Neural cell (in vitro differentiated cells): Measurements from ENCODE around the gene CLSTN3. TPM values are rescaled to one million over a fixed set of nuclear protein-coding genes. Genes with fewer than 3 reads are reported as not detected.

ENCODE experiments used
- H2AFZ ChIP-seq: fragments of 200-600, 300-800 bp; sonication (generic), shearing (Covaris generic); 2 replicates; pipeline ENCODE4 v1.6.0; 2014; ENCODE audit warnings: low read depth, mild to moderate bottlenecking, antibody characterized with exemption, low read length, moderate library complexity
- H3F3A ChIP-seq: fragments of 200-600 bp; shearing (Covaris generic); 2 replicates; pipeline ENCODE4 v1.6.1; 2016; ENCODE audit warnings: mild to moderate bottlenecking, moderate library complexity, mixed read lengths, antibody characterized with exemption, low read length; ENCODE audit not compliant: insufficient read depth, poor library complexity, severe bottlenecking
- H3K27ac ChIP-seq: fragments of 200-600, 300-800 bp; sonication (generic), shearing (Covaris generic); 2 replicates; pipeline ENCODE4 v1.5.1; 2014; ENCODE audit warnings: mild to moderate bottlenecking, low read length, moderate library complexity
- H3K27me3 ChIP-seq: fragments of 300-800, 200-600 bp; sonication (generic), shearing (Covaris generic); 2 replicates; pipeline ENCODE4 v1.6.0; 2014; ENCODE audit warnings: mild to moderate bottlenecking, low read depth, low read length, moderate library complexity; ENCODE audit not compliant: insufficient read depth
- H3K36me3 ChIP-seq: fragments of 300-800, 200-600 bp; sonication (generic), shearing (Covaris generic); 2 replicates; pipeline ENCODE4 v1.5.1; 2014; ENCODE audit warnings: mild to moderate bottlenecking, antibody characterized with exemption, low read length, moderate library complexity; ENCODE audit not compliant: insufficient read depth
- H3K4me2 ChIP-seq: fragments of 300-800, 200-600 bp; sonication (generic), shearing (Covaris generic); 2 replicates; pipeline ENCODE4 v1.6.0; 2014; ENCODE audit warnings: mild to moderate bottlenecking, low read length
- H3K4me3 ChIP-seq: fragments of 300-800, 200-600 bp; sonication (generic), shearing (Covaris generic); 2 replicates; pipeline ENCODE4 v1.5.1; 2014; ENCODE audit warnings: mild to moderate bottlenecking, low read length, moderate library complexity
- H3K79me2 ChIP-seq: fragments of 200-600 bp; shearing (Covaris generic); replicated peaks from 2 replicates; pipeline ENCODE4 v1.6.0; 2014; ENCODE audit warnings: mild to moderate bottlenecking, low read length, moderate library complexity; ENCODE audit not compliant: insufficient read depth
- H3K9ac ChIP-seq: fragments of 300-800, 200-600 bp; sonication (generic), shearing (Covaris generic); 2 replicates; pipeline ENCODE4 v1.6.1; 2016; ENCODE audit warnings: mild to moderate bottlenecking, low read length, mixed read lengths
- H3K9me2 ChIP-seq: fragments of 200-600 bp; shearing (Covaris generic); 2 replicates; pipeline ENCODE4 v1.6.1; 2016; ENCODE audit warnings: mild to moderate bottlenecking, low read length, mixed read lengths; ENCODE audit not compliant: insufficient read depth
- H3K9me3 ChIP-seq: fragments of 200-600, 300-800 bp; sonication (generic), shearing (Covaris generic); 2 replicates; pipeline ENCODE4 v1.6.1; 2016; ENCODE audit warnings: mild to moderate bottlenecking, mixed run types, low read length, moderate library complexity, mixed read lengths
- H4K20me1 ChIP-seq: fragments of 200-600 bp; shearing (Covaris generic); 2 replicates; pipeline ENCODE4 v1.6.1; 2016; ENCODE audit warnings: mild to moderate bottlenecking, mixed run types; ENCODE audit not compliant: insufficient read depth
- CTCF ChIP-seq: fragments of 450-650 bp; IDR thresholded peaks from 2 replicates; pipeline ENCODE4 v1.5.1; 2014; ENCODE audit warnings: antibody characterized with exemption, mild to moderate bottlenecking, moderate library complexity; ENCODE audit not compliant: poor library complexity, severe bottlenecking
- EP300 ChIP-seq: fragments of 450-650 bp; conservative IDR thresholded peaks from 2 replicates; pipeline ENCODE4 v1.6.1; 2014; ENCODE audit warnings: antibody characterized with exemption, mild to moderate bottlenecking, moderate library complexity; ENCODE audit not compliant: poor library complexity, severe bottlenecking
- EZH2 ChIP-seq: fragments of 200-600, 300-800 bp; shearing (Covaris generic), sonication (generic); IDR thresholded peaks from 2 replicates; pipeline ENCODE4 v1.6.1; 2014; ENCODE audit warnings: antibody characterized with exemption, low read length, borderline replicate concordance, mild to moderate bottlenecking; ENCODE audit not compliant: insufficient read depth, poor library complexity, severe bottlenecking
- MXI1 ChIP-seq: fragments of 450-650 bp; conservative IDR thresholded peaks from 2 replicates; pipeline ENCODE4 v1.6.1; 2014; ENCODE audit warnings: antibody characterized with exemption, mild to moderate bottlenecking; ENCODE audit not compliant: poor library complexity, severe bottlenecking
- POLR2AphosphoS5 ChIP-seq: IDR thresholded peaks from 2 replicates; pipeline ENCODE4 v1.6.1; 2012
- RAD21 ChIP-seq: fragments of 450-650 bp; conservative IDR thresholded peaks from 2 replicates; pipeline ENCODE4 v1.6.1; 2014; ENCODE audit warnings: antibody characterized with exemption, mild to moderate bottlenecking, moderate library complexity
- REST ChIP-seq: IDR thresholded peaks from 2 replicates; pipeline ENCODE4 v1.6.1; 2012; ENCODE audit warnings: borderline replicate concordance
- SMC3 ChIP-seq: fragments of 450-650 bp; conservative IDR thresholded peaks from 2 replicates; pipeline ENCODE4 v1.6.1; 2014; ENCODE audit warnings: antibody characterized with exemption, mild to moderate bottlenecking, moderate library complexity; ENCODE audit not compliant: poor library complexity
- TAF1 ChIP-seq: IDR thresholded peaks from 2 replicates; pipeline ENCODE4 v1.6.1; 2012; ENCODE audit warnings: low read depth
- polyA plus RNA-seq: library from polyadenylated mRNA; depleted of rRNA; stranded (reverse); fragments of >200 nt; gene quantifications from 2 replicates; pipeline ENCODE4 v1.2.3, GENCODE V29; 2014

CLSTN3 gene
- polyA plus RNA-seq, 1 donor from 2014 or later = 61.0 TPM

DNA sequence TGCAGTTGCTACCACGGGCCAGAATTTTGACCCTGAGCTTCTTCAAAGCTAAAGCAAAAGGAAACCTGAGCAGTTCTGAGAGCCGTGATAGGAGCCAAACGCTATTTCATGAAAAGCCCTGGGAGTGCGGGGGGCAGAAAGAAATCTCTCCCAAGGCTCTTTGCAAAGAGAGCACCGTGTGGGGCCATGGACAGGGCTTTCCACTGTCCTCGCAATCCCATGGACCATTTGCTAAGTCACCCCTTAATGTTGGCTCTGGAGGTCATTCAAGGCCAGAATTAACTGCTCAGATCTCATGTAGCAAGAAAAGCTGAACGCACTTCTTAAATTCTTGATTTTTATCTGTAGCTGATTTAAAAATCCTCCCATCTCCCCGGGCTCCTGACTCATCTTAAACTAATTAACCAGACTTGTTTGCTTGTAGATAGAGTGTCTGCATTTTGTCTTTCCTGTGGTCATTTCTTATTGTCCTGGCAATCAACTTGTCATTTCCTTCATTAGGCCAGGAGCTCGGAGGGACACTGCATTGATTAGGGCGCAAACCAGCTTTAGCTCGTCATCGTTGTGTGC, 24.8 kb downstream of the CLSTN3 start:
- H3K4me3 ChIP-seq = no peak overlapping the region

GRCh38 chr12:7155471-7156034, 25.4 kb downstream of the CLSTN3 start:
- Histone ChIP-seq H3K9me2 (no peaks in the 10 kb centered on the region), H3F3A (no peaks in the 10 kb centered on the region), H3K9me3 (no peaks in the 10 kb centered on the region), H3K27me3 (no peaks in the 10 kb centered on the region), H3K79me2 (no peaks in the 10 kb centered on the region), H4K20me1 (no peaks in the 10 kb centered on the region), H2AFZ (no peak overlapping the region), H3K36me3 (peaks cover 14% of the 10 kb centered on the region), H3K4me2 (no peak overlapping the region), H3K4me3 (no peak overlapping the region), H3K9ac (no peak overlapping the region), H3K27ac (no peak overlapping the region)
- TF ChIP-seq SMC3 (no peak), EZH2 (no peak), CTCF (no peak), REST (no peak)

More for the DNA sequence above, 24.8 kb downstream of the CLSTN3 start:
- no peaks in the 10 kb centered on the region for H4K20me1 ChIP-seq
- H3K27me3 ChIP-seq = no peaks in the 10 kb centered on the region
- no peak overlapping the region for H3K27ac ChIP-seq
- no peak for TF ChIP-seq CTCF
- no peak for TF ChIP-seq EZH2
- no peak for TF ChIP-seq RAD21
- TF ChIP-seq MXI1 = no peak
- no peak for TF ChIP-seq REST
- TF ChIP-seq EP300 = no peak
- no peak for TF ChIP-seq POLR2AphosphoS5
- TF ChIP-seq TAF1 = no peak
- no peak for TF ChIP-seq SMC3
- H3F3A ChIP-seq = no peaks in the 10 kb centered on the region
- H3K9me2 ChIP-seq = no peaks in the 10 kb centered on the region
- H3K9me3 ChIP-seq = no peaks in the 10 kb centered on the region
- no peak overlapping the region for H3K9ac ChIP-seq
- H3K4me2 ChIP-seq = no peak overlapping the region
- H2AFZ ChIP-seq = no peak overlapping the region
- no peaks in the 10 kb centered on the region for H3K79me2 ChIP-seq
- H3K36me3 ChIP-seq = peaks cover 14% of the 10 kb centered on the region
